Measurements from ENCODE around the gene ERF.

ERF gene

DNA sequence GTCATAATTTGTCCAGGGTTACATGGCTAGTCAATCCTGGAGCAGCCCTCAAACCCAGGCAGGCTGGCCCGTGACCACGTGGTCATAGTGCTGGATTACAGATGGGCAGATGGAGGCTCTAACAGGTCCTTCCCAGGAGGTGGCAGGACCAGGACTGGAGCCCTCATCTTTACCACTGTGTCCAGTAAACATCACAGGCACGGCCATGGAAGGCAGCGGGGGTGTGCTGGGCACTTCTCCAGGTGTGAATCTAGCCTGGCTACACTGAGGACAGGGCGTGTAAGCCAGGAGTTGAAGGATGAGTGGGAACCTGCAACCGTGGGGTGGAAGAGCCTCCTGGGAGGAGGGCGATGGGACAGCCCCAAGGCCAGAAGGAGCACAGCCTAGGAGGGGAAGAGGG, 20.2 kb upstream of the ERF start:
- H3K4me3 ChIP-seq (ENCODE audit: low read length) = no peak overlapping the region
- TF ChIP-seq, protein P1, sequence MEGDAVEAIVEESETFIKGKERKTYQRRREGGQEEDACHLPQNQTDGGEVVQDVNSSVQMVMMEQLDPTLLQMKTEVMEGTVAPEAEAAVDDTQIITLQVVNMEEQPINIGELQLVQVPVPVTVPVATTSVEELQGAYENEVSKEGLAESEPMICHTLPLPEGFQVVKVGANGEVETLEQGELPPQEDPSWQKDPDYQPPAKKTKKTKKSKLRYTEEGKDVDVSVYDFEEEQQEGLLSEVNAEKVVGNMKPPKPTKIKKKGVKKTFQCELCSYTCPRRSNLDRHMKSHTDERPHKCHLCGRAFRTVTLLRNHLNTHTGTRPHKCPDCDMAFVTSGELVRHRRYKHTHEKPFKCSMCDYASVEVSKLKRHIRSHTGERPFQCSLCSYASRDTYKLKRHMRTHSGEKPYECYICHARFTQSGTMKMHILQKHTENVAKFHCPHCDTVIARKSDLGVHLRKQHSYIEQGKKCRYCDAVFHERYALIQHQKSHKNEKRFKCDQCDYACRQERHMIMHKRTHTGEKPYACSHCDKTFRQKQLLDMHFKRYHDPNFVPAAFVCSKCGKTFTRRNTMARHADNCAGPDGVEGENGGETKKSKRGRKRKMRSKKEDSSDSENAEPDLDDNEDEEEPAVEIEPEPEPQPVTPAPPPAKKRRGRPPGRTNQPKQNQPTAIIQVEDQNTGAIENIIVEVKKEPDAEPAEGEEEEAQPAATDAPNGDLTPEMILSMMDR (conservative IDR thresholded peaks at IDR 0.05; ENCODE audit: low read depth, low read length) = no peak
- DNase-seq (ENCODE audit: low read depth) = no peak

DNA sequence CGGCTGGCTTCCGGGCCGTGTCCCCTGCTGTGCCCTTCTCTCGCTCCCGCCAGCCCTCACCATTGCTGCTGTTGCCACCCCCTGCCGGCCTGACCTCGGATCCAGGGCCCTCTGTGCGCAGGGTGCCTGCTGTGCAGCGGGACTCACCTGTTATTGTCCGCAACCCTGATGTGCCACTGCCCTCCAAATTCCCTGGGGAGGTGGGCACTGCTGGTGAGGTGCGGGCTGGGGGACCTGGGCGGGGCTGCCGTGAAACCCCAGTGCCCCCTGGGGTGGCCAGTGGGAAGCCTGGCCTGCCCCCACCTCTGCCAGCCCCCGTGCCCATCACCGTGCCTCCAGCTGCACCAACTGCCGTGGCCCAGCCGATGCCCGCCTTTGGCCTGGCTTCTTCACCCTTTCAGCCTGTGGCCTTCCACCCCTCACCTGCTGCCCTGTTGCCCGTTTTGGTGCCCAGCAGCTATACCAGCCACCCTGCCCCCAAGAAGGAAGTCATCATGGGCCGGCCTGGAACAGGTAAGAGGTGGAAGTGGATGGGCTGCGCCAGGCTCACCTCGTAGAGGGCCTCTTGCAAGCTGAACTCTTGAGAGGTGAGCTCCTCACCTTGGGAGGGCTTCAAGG, 19.2 kb upstream of the ERF start:
- H3K4me3 ChIP-seq (ENCODE audit: low read length) = no peak overlapping the region
- no peak for DNase-seq (ENCODE audit: low read depth)
- TF ChIP-seq, protein P1 (conservative IDR thresholded peaks at IDR 0.05; ENCODE audit: low read depth, low read length) = no peak

DNA sequence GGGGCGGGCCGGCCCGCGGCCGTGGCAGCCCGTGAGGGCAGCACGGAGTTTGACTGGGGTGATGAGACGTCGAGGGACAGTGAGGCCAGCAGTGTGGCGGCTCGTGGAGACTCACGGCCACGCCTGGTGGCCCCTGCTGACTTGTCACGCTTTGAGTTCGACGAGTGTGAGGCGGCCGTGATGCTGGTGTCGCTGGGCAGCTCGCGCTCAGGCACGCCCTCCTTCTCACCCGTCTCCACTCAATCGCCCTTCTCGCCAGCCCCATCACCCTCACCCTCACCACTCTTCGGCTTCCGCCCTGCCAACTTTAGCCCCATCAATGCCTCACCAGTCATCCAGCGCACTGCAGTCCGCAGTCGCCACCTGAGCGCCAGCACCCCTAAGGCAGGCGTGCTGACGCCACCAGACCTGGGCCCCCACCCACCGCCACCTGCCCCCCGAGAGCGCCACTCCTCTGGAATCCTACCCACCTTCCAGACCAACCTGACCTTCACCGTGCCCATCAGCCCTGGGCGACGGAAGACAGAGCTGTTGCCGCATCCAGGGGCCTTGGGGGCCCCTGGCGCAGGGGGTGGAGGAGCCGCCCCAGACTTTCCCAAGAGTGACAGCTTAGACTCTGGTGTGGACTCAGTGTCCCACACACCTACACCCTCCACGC, 18.6 kb upstream of the ERF start:
- TF ChIP-seq, protein P1 (conservative IDR thresholded peaks at IDR 0.05; ENCODE audit: low read depth, low read length) = no peak
- DNase-seq (ENCODE audit: low read depth) = no peak
- no peak overlapping the region for H3K4me3 ChIP-seq (ENCODE audit: low read length)

DNA sequence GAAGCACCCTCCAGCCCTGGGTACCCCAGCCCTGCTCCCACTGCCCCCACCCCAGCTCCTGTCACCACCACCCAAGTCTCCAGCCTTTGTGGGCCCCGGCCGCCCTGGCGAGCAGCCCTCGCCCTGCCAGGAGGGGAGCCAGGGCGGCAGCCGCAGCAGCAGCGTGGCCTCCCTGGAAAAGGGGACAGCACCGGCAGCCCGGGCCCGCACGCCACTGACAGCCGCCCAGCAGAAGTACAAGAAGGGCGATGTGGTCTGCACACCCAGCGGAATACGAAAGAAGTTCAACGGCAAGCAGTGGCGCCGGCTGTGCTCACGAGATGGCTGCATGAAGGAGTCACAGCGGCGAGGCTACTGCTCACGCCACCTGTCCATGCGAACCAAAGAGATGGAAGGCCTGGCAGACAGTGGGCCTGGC, 18.1 kb upstream of the ERF start:
- no peak for DNase-seq (ENCODE audit: low read depth)
- H3K4me3 ChIP-seq (ENCODE audit: low read length) = no peak overlapping the region
- TF ChIP-seq, protein P1 (conservative IDR thresholded peaks at IDR 0.05; ENCODE audit: low read depth, low read length) = no peak

DNA sequence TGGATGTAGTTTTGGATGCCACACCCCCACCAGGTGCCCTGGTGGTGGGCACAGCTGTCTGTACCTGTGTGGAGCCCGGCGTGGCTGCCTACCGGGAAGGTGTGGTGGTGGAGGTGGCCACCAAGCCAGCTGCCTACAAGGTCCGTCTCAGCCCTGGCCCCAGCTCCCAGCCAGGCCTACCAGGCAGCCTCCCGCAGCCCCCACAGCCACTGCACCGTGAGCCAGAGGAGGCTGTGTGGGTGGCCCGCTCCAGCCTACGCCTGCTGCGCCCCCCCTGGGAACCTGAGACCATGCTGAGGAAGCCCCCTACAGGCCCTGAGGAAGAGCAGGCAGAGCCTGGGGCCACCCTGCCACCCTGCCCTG, 17.6 kb upstream of the ERF start:
- no peak for DNase-seq (ENCODE audit: low read depth)
- TF ChIP-seq, protein P1 (conservative IDR thresholded peaks at IDR 0.05; ENCODE audit: low read depth, low read length) = no peak
- no peak overlapping the region for H3K4me3 ChIP-seq (ENCODE audit: low read length)

DNA sequence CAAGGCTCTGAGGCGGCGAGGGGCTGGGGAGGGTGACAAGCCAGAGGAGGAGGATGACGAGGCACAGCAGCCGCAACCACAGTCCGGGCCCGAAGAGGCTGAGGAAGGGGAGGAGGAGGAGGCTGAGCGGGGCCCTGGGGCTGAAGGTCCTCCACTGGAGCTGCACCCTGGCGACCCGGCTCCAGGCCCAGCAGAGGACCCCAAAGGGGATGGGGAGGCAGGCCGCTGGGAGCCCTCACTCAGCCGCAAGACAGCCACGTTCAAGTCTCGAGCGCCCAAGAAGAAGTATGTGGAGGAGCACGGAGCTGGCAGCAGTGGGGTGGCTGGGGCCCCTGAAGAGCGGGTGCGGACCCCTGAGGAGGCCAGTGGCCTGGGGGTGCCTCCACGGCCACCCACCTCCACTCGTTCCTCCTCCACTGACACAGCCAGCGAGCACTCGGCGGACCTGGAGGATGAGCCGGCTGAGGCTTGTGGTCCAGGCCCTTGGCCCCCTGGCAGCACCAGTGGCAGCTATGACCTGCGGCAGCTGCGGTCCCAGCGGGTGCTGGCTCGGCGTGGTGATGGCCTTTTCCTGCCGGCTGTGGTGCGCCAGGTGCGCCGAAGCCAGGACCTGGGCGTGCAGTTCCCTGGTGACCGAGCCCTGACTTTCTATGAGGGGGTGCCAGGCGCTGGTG, 17.1 kb upstream of the ERF start:
- no peak for DNase-seq (ENCODE audit: low read depth)
- TF ChIP-seq, protein P1 (conservative IDR thresholded peaks at IDR 0.05; ENCODE audit: low read depth, low read length) = no peak
- H3K4me3 ChIP-seq (ENCODE audit: low read length) = no peak overlapping the region

DNA sequence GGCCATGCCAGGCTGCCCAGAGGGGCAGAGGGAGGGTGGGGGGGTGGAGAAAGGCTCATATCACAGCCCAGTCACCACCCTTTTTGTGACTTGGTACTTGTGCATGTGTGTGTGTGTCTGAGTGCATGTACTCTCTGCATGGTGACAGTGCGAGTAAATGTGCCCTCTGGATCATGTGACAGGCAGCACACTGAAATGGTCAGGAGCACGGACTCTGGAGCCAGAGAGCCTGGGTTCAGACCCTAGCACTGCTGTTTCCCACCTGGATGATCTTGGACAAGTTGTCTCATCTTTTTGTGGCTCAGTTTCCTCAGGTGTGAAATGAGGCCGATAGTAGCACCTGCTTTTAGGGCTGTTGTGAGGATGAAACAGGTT, 16.1 kb upstream of the ERF start:
- TF ChIP-seq, protein P1 (conservative IDR thresholded peaks at IDR 0.05; ENCODE audit: low read depth, low read length) = no peak
- peak overlapping the region; percentile 77 for H3K4me3 ChIP-seq (ENCODE audit: low read length)
- DNase-seq (ENCODE audit: low read depth) = no peak

Measured in retinal pigment epithelial cell (primary cell).